GM21717 (cell line): Measurements from ENCODE around the gene C3orf22.

Source experiments
- ATAC-seq: cut with Tn5 transposase; IDR thresholded peaks from one replicate; pipeline ENCODE4 v1.9.1; 2021; ENCODE audit warnings: mild to moderate bottlenecking, moderate library complexity; ENCODE audit not compliant: unreplicated experiment

Gene C3orf22

GRCh38 chr3:126557415-126557745 is 1.4 kb downstream of the C3orf22 start:
- no peak for ATAC-seq

GRCh38 chr3:126556637-126557414 is 1.9 kb downstream of the C3orf22 start:
- ATAC-seq, result no peak

- no peak for ATAC-seq
Observed at GRCh38 chr3:126555795-126556636, 2.7 kb downstream of the C3orf22 start.

- no peak for ATAC-seq
Observed at GRCh38 chr3:126554560-126555525, 3.9 kb downstream of the C3orf22 start.

GRCh38 chr3:126553284-126554084 is 5.2 kb downstream of the C3orf22 start:
- ATAC-seq, result no peak

GRCh38 chr3:126552688-126553283 is 5.9 kb downstream of the C3orf22 start:
- ATAC-seq, result no peak

- ATAC-seq, result no peak
Observed at GRCh38 chr3:126551839-126552687, 6.7 kb downstream of the C3orf22 start.

GRCh38 chr3:126551121-126551838 is 7.5 kb downstream of the C3orf22 start:
- no peak for ATAC-seq

GRCh38 chr3:126550488-126551051 is 8.2 kb downstream of the C3orf22 start:
- no peak for ATAC-seq

GRCh38 chr3:126549861-126550487 is 8.8 kb downstream of the C3orf22 start:
- ATAC-seq, result no peak

- no peak for ATAC-seq
Observed at GRCh38 chr3:126548556-126549466, 9.9 kb downstream of the C3orf22 start.

- no peak for ATAC-seq
Observed at GRCh38 chr3:126547721-126548120, 11.0 kb downstream of the C3orf22 start.

- no peak for ATAC-seq
Observed at GRCh38 chr3:126546549-126547239, 12.0 kb downstream of the C3orf22 start.

- ATAC-seq, result no peak
Observed at GRCh38 chr3:126546013-126546412, 12.7 kb downstream of the C3orf22 start.

- ATAC-seq, result no peak
Observed at GRCh38 chr3:126545544-126545943, 13.2 kb downstream of the C3orf22 start.
